Breast epithelium (tissue), 3 donors: ENCODE data around the gene PRKG1.

Experiments
- POLR2A ChIP-seq: fragments of 450-650 bp; IDR thresholded peaks from one replicate; pipeline ENCODE4 v1.6.1; 2016; ENCODE audit warnings: antibody characterized with exemption, mild to moderate bottlenecking, moderate library complexity
- TF ChIP-seq, protein P1 (sequence below), 3 donors: fragments of 450-650 bp; IDR thresholded peaks; one replicate each; pipeline ENCODE4 v1.5.1; 2016 to 2017; ENCODE audit warnings: antibody characterized with exemption in 3 of 3, mild to moderate bottlenecking in 3 of 3, moderate library complexity in 3 of 3

DNA sequence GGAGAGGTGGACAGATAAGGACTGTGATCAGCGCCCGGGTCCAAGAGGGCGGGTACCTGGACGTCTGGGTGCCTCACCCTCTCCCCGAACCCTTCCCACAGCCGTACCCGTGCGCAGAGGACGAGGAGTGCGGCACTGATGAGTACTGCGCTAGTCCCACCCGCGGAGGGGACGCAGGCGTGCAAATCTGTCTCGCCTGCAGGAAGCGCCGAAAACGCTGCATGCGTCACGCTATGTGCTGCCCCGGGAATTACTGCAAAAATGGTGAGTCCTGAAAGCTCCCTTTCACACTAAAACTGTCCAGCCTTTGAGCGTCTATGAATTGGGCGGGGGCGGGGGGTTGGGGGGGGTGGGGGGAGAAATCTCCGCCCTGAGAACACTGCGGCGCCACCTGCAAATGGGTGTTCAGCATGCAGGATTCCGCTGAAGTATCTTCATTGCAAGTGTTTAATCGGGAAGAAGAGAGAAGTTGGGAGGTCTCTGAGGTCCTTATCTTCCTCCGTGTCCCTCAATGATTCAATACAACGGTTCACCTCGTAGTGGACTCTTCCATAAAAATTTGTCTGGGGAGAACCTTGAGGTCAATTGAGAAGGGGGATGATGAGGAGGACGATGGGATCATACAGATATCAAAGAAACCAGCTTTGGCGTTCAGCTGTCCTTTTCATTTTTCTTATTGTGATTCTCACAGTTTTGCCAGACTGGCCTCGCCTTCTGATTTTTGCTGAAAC, 1240.7 kb downstream of the PRKG1 start:
- TF ChIP-seq POLR2A: no peak
- TF ChIP-seq, protein P1, sequence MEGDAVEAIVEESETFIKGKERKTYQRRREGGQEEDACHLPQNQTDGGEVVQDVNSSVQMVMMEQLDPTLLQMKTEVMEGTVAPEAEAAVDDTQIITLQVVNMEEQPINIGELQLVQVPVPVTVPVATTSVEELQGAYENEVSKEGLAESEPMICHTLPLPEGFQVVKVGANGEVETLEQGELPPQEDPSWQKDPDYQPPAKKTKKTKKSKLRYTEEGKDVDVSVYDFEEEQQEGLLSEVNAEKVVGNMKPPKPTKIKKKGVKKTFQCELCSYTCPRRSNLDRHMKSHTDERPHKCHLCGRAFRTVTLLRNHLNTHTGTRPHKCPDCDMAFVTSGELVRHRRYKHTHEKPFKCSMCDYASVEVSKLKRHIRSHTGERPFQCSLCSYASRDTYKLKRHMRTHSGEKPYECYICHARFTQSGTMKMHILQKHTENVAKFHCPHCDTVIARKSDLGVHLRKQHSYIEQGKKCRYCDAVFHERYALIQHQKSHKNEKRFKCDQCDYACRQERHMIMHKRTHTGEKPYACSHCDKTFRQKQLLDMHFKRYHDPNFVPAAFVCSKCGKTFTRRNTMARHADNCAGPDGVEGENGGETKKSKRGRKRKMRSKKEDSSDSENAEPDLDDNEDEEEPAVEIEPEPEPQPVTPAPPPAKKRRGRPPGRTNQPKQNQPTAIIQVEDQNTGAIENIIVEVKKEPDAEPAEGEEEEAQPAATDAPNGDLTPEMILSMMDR (IDR thresholded peaks at IDR 0.05): no peak
